ENCODE data around the gene NR4A1.

- TF ChIP-seq RORB (CRISPR knock-in tag; IDR thresholded peaks at IDR 0.05): no peak
- no peak for TF ChIP-seq MXD4 (CRISPR knock-in tag; IDR thresholded peaks at IDR 0.05; ENCODE audit: borderline replicate concordance)
- TF ChIP-seq, protein P1, sequence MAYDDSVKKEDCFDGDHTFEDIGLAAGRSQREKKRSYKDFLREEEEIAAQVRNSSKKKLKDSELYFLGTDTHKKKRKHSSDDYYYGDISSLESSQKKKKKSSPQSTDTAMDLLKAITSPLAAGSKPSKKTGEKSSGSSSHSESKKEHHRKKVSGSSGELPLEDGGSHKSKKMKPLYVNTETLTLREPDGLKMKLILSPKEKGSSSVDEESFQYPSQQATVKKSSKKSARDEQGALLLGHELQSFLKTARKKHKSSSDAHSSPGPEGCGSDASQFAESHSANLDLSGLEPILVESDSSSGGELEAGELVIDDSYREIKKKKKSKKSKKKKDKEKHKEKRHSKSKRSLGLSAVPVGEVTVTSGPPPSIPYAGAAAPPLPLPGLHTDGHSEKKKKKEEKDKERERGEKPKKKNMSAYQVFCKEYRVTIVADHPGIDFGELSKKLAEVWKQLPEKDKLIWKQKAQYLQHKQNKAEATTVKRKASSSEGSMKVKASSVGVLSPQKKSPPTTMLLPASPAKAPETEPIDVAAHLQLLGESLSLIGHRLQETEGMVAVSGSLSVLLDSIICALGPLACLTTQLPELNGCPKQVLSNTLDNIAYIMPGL (CRISPR knock-in tag; IDR thresholded peaks at IDR 0.05): no peak
- TF ChIP-seq CTCF (IDR thresholded peaks at IDR 0.05): no peak
- no peak for TF ChIP-seq GTF2I (CRISPR knock-in tag; conservative IDR thresholded peaks at IDR 0.05)
- TF ChIP-seq ZNF396 (CRISPR knock-in tag; IDR thresholded peaks at IDR 0.05; ENCODE audit: borderline replicate concordance): no peak
- TF ChIP-seq, protein P2, sequence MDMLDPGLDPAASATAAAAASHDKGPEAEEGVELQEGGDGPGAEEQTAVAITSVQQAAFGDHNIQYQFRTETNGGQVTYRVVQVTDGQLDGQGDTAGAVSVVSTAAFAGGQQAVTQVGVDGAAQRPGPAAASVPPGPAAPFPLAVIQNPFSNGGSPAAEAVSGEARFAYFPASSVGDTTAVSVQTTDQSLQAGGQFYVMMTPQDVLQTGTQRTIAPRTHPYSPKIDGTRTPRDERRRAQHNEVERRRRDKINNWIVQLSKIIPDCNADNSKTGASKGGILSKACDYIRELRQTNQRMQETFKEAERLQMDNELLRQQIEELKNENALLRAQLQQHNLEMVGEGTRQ (CRISPR knock-in tag; IDR thresholded peaks at IDR 0.05): no peak
- TF ChIP-seq E2F4 (CRISPR knock-in tag; IDR thresholded peaks at IDR 0.05; ENCODE audit: borderline replicate concordance, low read depth): no peak
- no peak for TF ChIP-seq CBFB (CRISPR knock-in tag; IDR thresholded peaks at IDR 0.05; ENCODE audit: low read depth)
Measured at GRCh38 chr12:52086944-52087835, 35.9 kb downstream of the NR4A1 start.
